H1 (cell line): ENCODE measurements around the gene TOB2. TPM values are rescaled to one million over a fixed set of nuclear protein-coding genes. Genes with fewer than 3 reads are reported as not detected.

Experiments used
- CTCF ChIA-PET: fragments of 300-600 bp; sonication (Branson Sonifier 250); formaldehyde crosslinking; loops from one replicate; lab custom pipeline; 2021; ENCODE audit not compliant: partially characterized antibody; lab: Charles Lee
- POLR2A ChIA-PET: fragments of 300-600 bp; sonication (Branson Sonifier 250); formaldehyde crosslinking; loops from one replicate; lab custom pipeline; 2021; ENCODE audit warnings: inconsistent platforms; ENCODE audit not compliant: partially characterized antibody; lab: Charles Lee
- DNase-seq, 2 experiments: peaks; one replicate each; pipeline versions ENCODE4 v3.0.0 to v3.0.0-alpha.2; 2010 to 2022; ENCODE audit warnings: low spot score in 2 of 2, low read depth in 1 of 2, mixed read lengths in 1 of 2
- FAIRE-seq: peaks from 2 replicates; lab custom pipeline; 2011; peaks lifted over from hg19 to GRCh38; lab: Jason Lieb, UNC
- H2AFZ ChIP-seq: 2 replicates; pipeline ENCODE4 v1.8.1; 2012; ENCODE audit warnings: low read length, inconsistent platforms
- H2AK5ac ChIP-seq: 2 replicates; pipeline ENCODE4 v1.6.1; 2013; ENCODE audit warnings: low read depth, low read length
- H2BK120ac ChIP-seq: replicated peaks from 2 replicates; pipeline ENCODE3; 2013; ENCODE audit warnings: low read depth, low read length, inconsistent platforms
- H2BK12ac ChIP-seq: 2 replicates; pipeline ENCODE4 v1.6.1; 2013; ENCODE audit warnings: low read depth, low read length
- H2BK15ac ChIP-seq: 2 replicates; pipeline ENCODE4 v1.6.1; 2013; ENCODE audit warnings: low read length
- H2BK20ac ChIP-seq: 2 replicates; pipeline ENCODE4 v1.6.1; 2013; ENCODE audit warnings: low read length
- H2BK5ac ChIP-seq: 2 replicates; pipeline ENCODE4 v1.6.1; 2013; ENCODE audit warnings: low read depth, low read length
- H3K14ac ChIP-seq: 2 replicates; pipeline ENCODE4 v1.6.1; 2013; ENCODE audit warnings: inconsistent platforms; ENCODE audit not compliant: insufficient read length
- H3K18ac ChIP-seq: 2 replicates; pipeline ENCODE4 v1.6.1; 2013; ENCODE audit warnings: low read length; ENCODE audit errors: extremely low read depth
- H3K23ac ChIP-seq: 2 replicates; pipeline ENCODE4 v1.6.1; 2013; ENCODE audit warnings: inconsistent platforms; ENCODE audit not compliant: insufficient read length
- H3K23me2 ChIP-seq: 2 replicates; pipeline ENCODE4 v1.6.1; 2013; ENCODE audit warnings: low read depth, low read length
- H3K27ac ChIP-seq: 2 replicates; pipeline ENCODE4 v1.6.1; 2011; ENCODE audit warnings: low read depth, low read length, inconsistent platforms
- H3K27me3 ChIP-seq, 4 experiments: replicated peaks in 1 of 4; 1 replicate in 1 of 4; 2 replicates in 3 of 4; pipeline versions ENCODE4 v1.6.1 to v1.8.1; 2011 to 2013; ENCODE audit warnings: low read length in 3 of 4, mild to moderate bottlenecking in 3 of 4, inconsistent platforms in 2 of 4, mixed read lengths in 2 of 4, moderate library complexity in 1 of 4; ENCODE audit not compliant: control insufficient read depth in 3 of 4, insufficient read depth in 3 of 4; ENCODE audit errors: extremely low read depth in 1 of 4
- H3K36me3 ChIP-seq, 4 experiments: 2 replicates each; pipeline versions ENCODE4 v1.6.1 to v1.8.1; 2011 to 2013; ENCODE audit warnings: mild to moderate bottlenecking in 4 of 4, low read length in 3 of 4, moderate library complexity in 2 of 4, control low read depth in 1 of 4, inconsistent platforms in 1 of 4; ENCODE audit not compliant: insufficient read depth in 4 of 4, control insufficient read depth in 2 of 4
- H3K4ac ChIP-seq: replicated peaks from 2 replicates; pipeline ENCODE3; 2013; ENCODE audit warnings: low read length, low read depth, mixed read lengths, inconsistent platforms; ENCODE audit not compliant: insufficient read length
- H3K4me1 ChIP-seq, 4 experiments: replicated peaks in 1 of 4; 1 replicate in 1 of 4; 2 replicates in 3 of 4; pipeline versions ENCODE4 v1.6.1 to v1.8.1; 2011 to 2013; ENCODE audit warnings: low read length in 3 of 4, inconsistent platforms in 2 of 4, mixed read lengths in 1 of 4; ENCODE audit not compliant: insufficient read depth in 4 of 4, control insufficient read depth in 3 of 4
- H3K4me2 ChIP-seq, 2 experiments: 2 replicates each; pipeline versions ENCODE4 v1.6.1 to v1.8.1; 2011 to 2013; ENCODE audit warnings: low read depth in 2 of 2, low read length in 2 of 2, control low read depth in 1 of 2, inconsistent platforms in 1 of 2, mild to moderate bottlenecking in 1 of 2; ENCODE audit not compliant: insufficient read depth in 1 of 2
- H3K4me3 ChIP-seq, 4 experiments: fragments of 200-600, 300-600 bp in 1 of 4; sonication (generic), shearing (Covaris generic), sonication (Bioruptor Twin) in 1 of 4; 2 replicates each; pipeline versions ENCODE4 v1.5.1 to v1.8.1; 2011 to 2016; ENCODE audit warnings: low read length in 4 of 4, low read depth in 3 of 4, control low read depth in 2 of 4, inconsistent platforms in 2 of 4, mild to moderate bottlenecking in 2 of 4, mixed read lengths in 1 of 4, moderate library complexity in 1 of 4; ENCODE audit not compliant: insufficient read depth in 2 of 4; ENCODE audit errors: extremely low read depth in 1 of 4
- H3K56ac ChIP-seq: replicated peaks from 2 replicates; pipeline ENCODE3; 2013; ENCODE audit warnings: low read depth, mild to moderate bottlenecking, mixed read lengths, low read length, inconsistent platforms; ENCODE audit not compliant: insufficient read length
- H3K79me1 ChIP-seq: 2 replicates; pipeline ENCODE4 v1.6.1; 2013; ENCODE audit warnings: low read depth, low read length, control low read depth
- H3K79me2 ChIP-seq, 2 experiments: 2 replicates each; pipeline versions ENCODE4 v1.6.1 to v1.8.1; 2012 to 2013; ENCODE audit warnings: low read length in 2 of 2, mild to moderate bottlenecking in 2 of 2, inconsistent platforms in 1 of 2; ENCODE audit not compliant: insufficient read depth in 2 of 2, control insufficient read depth in 1 of 2
- H3K9ac ChIP-seq, 4 experiments: replicated peaks in 1 of 4; 1 replicate in 1 of 4; 2 replicates in 3 of 4; pipeline versions ENCODE4 v1.6.1 to v1.8.1; 2011 to 2013; ENCODE audit warnings: low read depth in 3 of 4, low read length in 3 of 4, control low read depth in 2 of 4, mild to moderate bottlenecking in 2 of 4, moderate library complexity in 2 of 4, inconsistent platforms in 1 of 4; ENCODE audit errors: extremely low read depth in 1 of 4
- H3K9me3 ChIP-seq, 2 experiments: 2 replicates each; pipeline versions ENCODE4 v1.6.1 to v1.8.1; 2012 to 2013; ENCODE audit warnings: mild to moderate bottlenecking in 2 of 2, moderate library complexity in 2 of 2, control low read depth in 1 of 2, inconsistent platforms in 1 of 2, low read depth in 1 of 2, low read length in 1 of 2, mixed read lengths in 1 of 2; ENCODE audit not compliant: insufficient read depth in 2 of 2
- H4K20me1 ChIP-seq, 2 experiments: replicated peaks in 1 of 2; 2 replicates each; pipeline versions ENCODE3 to v1.8.1; 2011 to 2013; ENCODE audit warnings: inconsistent platforms in 2 of 2, low read length in 2 of 2, mild to moderate bottlenecking in 1 of 2; ENCODE audit not compliant: insufficient read depth in 2 of 2, control insufficient read depth in 1 of 2
- H4K5ac ChIP-seq: 2 replicates; pipeline ENCODE4 v1.6.1; 2013; ENCODE audit warnings: low read length, low read depth, mixed read lengths, inconsistent platforms; ENCODE audit not compliant: insufficient read length
- H4K8ac ChIP-seq: 2 replicates; pipeline ENCODE4 v1.8.0; 2013; ENCODE audit warnings: mild to moderate bottlenecking, moderate library complexity, low read length, inconsistent platforms; ENCODE audit not compliant: insufficient read depth; ENCODE audit errors: extremely low read depth
- H4K91ac ChIP-seq: replicated peaks from 2 replicates; pipeline ENCODE3; 2013; ENCODE audit warnings: low read length, mixed read lengths, inconsistent platforms; ENCODE audit not compliant: insufficient read length
- FOSL1 ChIP-seq: IDR thresholded peaks from 2 replicates; pipeline ENCODE4 v1.6.1; 2011; ENCODE audit warnings: mild to moderate bottlenecking, low read depth, low read length, moderate library complexity; ENCODE audit not compliant: insufficient read depth
- HDAC2 ChIP-seq, 2 experiments: fragments of 300-600 bp in 1 of 2; sonication (generic) in 1 of 2; IDR thresholded peaks; 2 replicates each; pipeline ENCODE4 v1.6.1; 2011 to 2012; ENCODE audit warnings: low read depth in 2 of 2, low read length in 2 of 2, mild to moderate bottlenecking in 2 of 2, moderate library complexity in 2 of 2, borderline replicate concordance in 1 of 2, inconsistent platforms in 1 of 2
- POLR2AphosphoS5 ChIP-seq: IDR thresholded peaks from 2 replicates; pipeline ENCODE4 v1.6.1; 2011; ENCODE audit warnings: low read depth, low read length
- WGBS, 2 experiments: shearing (Covaris generic) in 1 of 2; methylation state at CpG; one replicate each; pipeline versions ENCODE4 v1.1.6 to v1.1.7; 2013 to 2015; ENCODE audit warnings: low lambda C conversion rate in 2 of 2, mixed read lengths in 2 of 2, inconsistent platforms in 1 of 2, low coverage in 1 of 2, missing lambda C conversion rate in 1 of 2; ENCODE audit not compliant: insufficient replicate concordance in 2 of 2, insufficient coverage in 1 of 2, insufficient read length in 1 of 2; ENCODE audit errors: extremely low coverage in 1 of 2, missing lambda C conversion rate in 1 of 2; 5-methylcytosine and 5-hydroxymethylcytosine counted together
- polyA plus RNA-seq, 7 experiments: library from polyadenylated mRNA; depleted of rRNA in 3 of 7; stranded (reverse) in 5 of 7; unstranded in 2 of 7; fragments of >200 nt in 5 of 7; fragments of 200-250 nt in 2 of 7; gene quantifications; 1 replicate in 5 of 7; 2 replicates in 1 of 7; 4 replicates in 1 of 7; pipeline versions ENCODE4 v1.2.1 to v1.2.3, GENCODE V29; 2011 to 2013; ENCODE audit warnings: missing spikeins in 2 of 7, mixed read lengths in 2 of 7
- total RNA-seq: library from RNA; stranded (reverse); fragmentation: NEBNext Ultra II Directional; extraction: Animal tissue kit (Norgen Biotek cat#: 25700); gene quantifications from 2 replicates; pipeline ENCODE4 v1.2.1, GENCODE V29; 2021

The TOB2 gene
- total and polyA plus RNA-seq, 2 of the 8 experiments (the other 6 are each of a cell fraction or from before 2014, with no cell fraction given) = 27.0 to 54.1 TPM

- no peaks in the 10 kb centered on the region for H3K23me2 ChIP-seq
- ChIA-PET CTCF (no interaction called here), POLR2A (interaction anchor here (0.8 kb wide), 1 partner anchor 14 kb away, joined by 3 read pairs; the partner anchor contains the start of gene TOB2)
- H2BK120ac ChIP-seq = no peak overlapping the region
- H3K36me3 ChIP-seq = peaks cover 13 to 31% (median 20%) of the 10 kb centered on the region in 4 experiments
- H3K27me3 ChIP-seq = no peaks in the 10 kb centered on the region
- FAIRE-seq (no peak), DNase-seq (no peak)
- no peak overlapping the region for H3K56ac ChIP-seq
- H4K8ac ChIP-seq = no peak overlapping the region
- peaks cover 0 to 15% of the 10 kb centered on the region in 2 experiments; a peak in 2 of 4 replicates for H3K79me2 ChIP-seq
- TF ChIP-seq FOSL1 (no peak), HDAC2 (IDR thresholded peaks at IDR 0.05; ENCODE audit: borderline replicate concordance in 1 of 2, low read depth in 2 of 2, low read length in 2 of 2) (no peak), POLR2AphosphoS5 (peak; percentile 54)
- H2BK15ac ChIP-seq = no peak overlapping the region
- no peak overlapping the region for H3K18ac ChIP-seq
- H3K79me1 ChIP-seq = peaks cover 10% of the 10 kb centered on the region
- H3K9me3 ChIP-seq = no peaks in the 10 kb centered on the region
- no peak overlapping the region for H3K9ac ChIP-seq
- no peak overlapping the region for H2AFZ ChIP-seq
- no peak overlapping the region for H4K91ac ChIP-seq
- H2BK20ac ChIP-seq = no peak overlapping the region
- H3K27ac ChIP-seq = no peak overlapping the region
- no peak overlapping the region for H3K14ac ChIP-seq
- H4K20me1 ChIP-seq = peaks cover 10 to 19% of the 10 kb centered on the region in 2 experiments
- no peak overlapping the region for H4K5ac ChIP-seq
- H3K4ac ChIP-seq = no peak overlapping the region
- H3K23ac ChIP-seq = no peak overlapping the region
- H2BK12ac ChIP-seq = no peak overlapping the region
- no peak overlapping the region for H2BK5ac ChIP-seq
- WGBS, 2 experiments = 94% methylated on average over 6 of the region's 6 CpGs; no CpG with 5 or more reads in 1 of the 2 experiments
- H2AK5ac ChIP-seq = no peak overlapping the region
- no peaks in the 10 kb centered on the region; a peak in 1 of 7 replicates for H3K4me1 ChIP-seq
- no peak overlapping the region for H3K4me2 ChIP-seq
- H3K4me3 ChIP-seq = no peak overlapping the region
Observed at GRCh38 chr22:41431656-41432055, 14.9 kb downstream of the TOB2 start.
